SK-N-SH (cell line): ENCODE data around the gene ZNF606. TPM values are rescaled to one million over a fixed set of nuclear protein-coding genes. Genes with fewer than 3 reads are reported as not detected.

Source experiments
- CTCF ChIA-PET: fragments of 300-600, 350-600 bp; formaldehyde crosslinking; extraction: SDS; loops from one replicate; lab custom pipeline; 2021; lab: Yijun Ruan, JAX
- POLR2A ChIA-PET: fragments of 350-600 bp; sonication (Branson Sonifier 250); formaldehyde crosslinking; extraction: SDS; loops from one replicate; lab custom pipeline; 2020; ENCODE audit warnings: antibody characterized with exemption, inconsistent platforms; lab: Yijun Ruan, JAX
- DNase-seq: peaks from one replicate; pipeline ENCODE4 v3.0.0; 2012
- H2AFZ ChIP-seq: fragments of 200-600 bp; sonication (generic); 2 replicates; pipeline ENCODE4 v1.8.1; 2016; ENCODE audit warnings: antibody characterized with exemption, mild to moderate bottlenecking, low read depth
- H3F3A ChIP-seq: fragments of 200-600 bp; sonication (generic); replicated peaks from 2 replicates; pipeline ENCODE3; 2016; ENCODE audit warnings: antibody characterized with exemption, mild to moderate bottlenecking; ENCODE audit not compliant: insufficient read depth
- H3K27ac ChIP-seq, 2 experiments: fragments of 200-500 bp in 1 of 2; fragments of 200-600 bp in 1 of 2; sonication (Bioruptor generic) in 1 of 2; sonication (generic), shearing (Covaris generic) in 1 of 2; 2 replicates each; pipeline versions ENCODE4 v1.5.1 to v1.6.1; 2014 to 2016; ENCODE audit warnings: low read depth in 2 of 2, inconsistent platforms in 1 of 2, low read length in 1 of 2, mild to moderate bottlenecking in 1 of 2, mixed read lengths in 1 of 2
- H3K27me3 ChIP-seq: fragments of 200-600 bp; sonication (generic), shearing (Covaris generic); 2 replicates; pipeline ENCODE4 v1.6.1; 2016; ENCODE audit warnings: mixed run types; ENCODE audit not compliant: insufficient read depth
- H3K36me3 ChIP-seq, 2 experiments: fragments of 200-500 bp in 1 of 2; fragments of 200-600 bp in 1 of 2; sonication (Bioruptor generic) in 1 of 2; sonication (generic) in 1 of 2; replicated peaks in 1 of 2; 2 replicates each; pipeline versions ENCODE3 to v1.5.1; 2014 to 2016; ENCODE audit warnings: low read length in 1 of 2, mild to moderate bottlenecking in 1 of 2; ENCODE audit not compliant: insufficient read depth in 2 of 2, control insufficient read depth in 1 of 2
- H3K4me1 ChIP-seq, 2 experiments: fragments of 200-500 bp in 1 of 2; fragments of 200-600 bp in 1 of 2; sonication (Bioruptor generic) in 1 of 2; sonication (generic), shearing (Covaris generic) in 1 of 2; 2 replicates each; pipeline versions ENCODE4 v1.5.1 to v1.6.1; 2014 to 2016; ENCODE audit warnings: low read depth in 1 of 2, low read length in 1 of 2, mixed run types in 1 of 2; ENCODE audit not compliant: insufficient read depth in 2 of 2, control insufficient read depth in 1 of 2
- H3K4me2 ChIP-seq: fragments of 200-600 bp; sonication (generic), shearing (Covaris generic); 2 replicates; pipeline ENCODE4 v1.6.1; 2017; ENCODE audit warnings: mixed run types
- H3K4me3 ChIP-seq, 2 experiments: fragments of 200-500 bp in 1 of 2; fragments of 200-600 bp in 1 of 2; sonication (Bioruptor generic) in 1 of 2; sonication (generic), shearing (Covaris generic) in 1 of 2; 2 replicates each; pipeline versions ENCODE4 v1.5.1 to v1.8.1; 2014 to 2016; ENCODE audit warnings: low read depth in 2 of 2, inconsistent platforms in 1 of 2, low read length in 1 of 2, mild to moderate bottlenecking in 1 of 2, mixed read lengths in 1 of 2, moderate library complexity in 1 of 2
- H3K79me2 ChIP-seq: fragments of 200-600 bp; sonication (generic); 2 replicates; pipeline ENCODE4 v1.8.1; 2017; ENCODE audit warnings: mild to moderate bottlenecking; ENCODE audit not compliant: insufficient read depth
- H3K9ac ChIP-seq: fragments of 200-600 bp; sonication (generic); 2 replicates; pipeline ENCODE4 v1.6.1; 2017; ENCODE audit warnings: mixed run types
- H3K9me2 ChIP-seq: fragments of 200-600 bp; sonication (generic); 2 replicates; pipeline ENCODE4 v1.6.1; 2017; ENCODE audit warnings: mixed run types
- H3K9me3 ChIP-seq: fragments of 200-600 bp; sonication (generic); 2 replicates; pipeline ENCODE4 v1.6.1; 2017; ENCODE audit warnings: mixed run types, mild to moderate bottlenecking, moderate library complexity
- H4K20me1 ChIP-seq: fragments of 200-600 bp; sonication (generic); 2 replicates; pipeline ENCODE4 v1.6.1; 2017; ENCODE audit warnings: mild to moderate bottlenecking, mixed run types; ENCODE audit not compliant: insufficient read depth
- EP300 ChIP-seq, 2 experiments: IDR thresholded peaks; 2 replicates each; pipeline versions ENCODE4 v1.4.0 to v1.6.1; 2012; ENCODE audit warnings: borderline replicate concordance in 1 of 2, low read depth in 1 of 2, low read length in 1 of 2
- FOSL2 ChIP-seq: IDR thresholded peaks from 2 replicates; pipeline ENCODE4 v1.4.0; 2012; ENCODE audit warnings: low read depth, mild to moderate bottlenecking, moderate library complexity, borderline replicate concordance
- FOXM1 ChIP-seq: IDR thresholded peaks from 2 replicates; pipeline ENCODE4 v1.4.0; 2012; ENCODE audit warnings: low read depth, mild to moderate bottlenecking
- GABPA ChIP-seq: IDR thresholded peaks from 2 replicates; pipeline ENCODE4 v1.4.0; 2012; ENCODE audit warnings: low read depth, mild to moderate bottlenecking
- GATA2 ChIP-seq: sonication (generic); formaldehyde crosslinking; IDR thresholded peaks from 2 replicates; pipeline ENCODE4 v1.5.0; 2020; ENCODE audit warnings: mild to moderate bottlenecking, missing genetic modification reagents
- JUND ChIP-seq: IDR thresholded peaks from 2 replicates; pipeline ENCODE4 v1.4.0; 2012
- MEF2A ChIP-seq: IDR thresholded peaks from 2 replicates; pipeline ENCODE4 v1.4.0; 2012; ENCODE audit warnings: low read depth, borderline replicate concordance
- MXI1 ChIP-seq: IDR thresholded peaks from 2 replicates; pipeline ENCODE4 v1.6.1; 2012; ENCODE audit warnings: mild to moderate bottlenecking, low read depth, low read length, improper control_type of control experiment
- NRF1 ChIP-seq: IDR thresholded peaks from 2 replicates; pipeline ENCODE4 v1.6.1; 2012; ENCODE audit warnings: low read depth, mild to moderate bottlenecking, low read length
- POLR2AphosphoS5 ChIP-seq: IDR thresholded peaks from 2 replicates; pipeline ENCODE4 v1.6.1; 2012; ENCODE audit warnings: low read depth, low read length
- RFX5 ChIP-seq: IDR thresholded peaks from 2 replicates; pipeline ENCODE4 v1.6.1; 2012; ENCODE audit warnings: mild to moderate bottlenecking, improper control_type of control experiment, low read length
- SMC3 ChIP-seq: IDR thresholded peaks from 2 replicates; pipeline ENCODE4 v1.6.1; 2012; ENCODE audit warnings: low read depth, low read length, improper control_type of control experiment
- TAF1 ChIP-seq: IDR thresholded peaks from 2 replicates; pipeline ENCODE4 v1.6.1; 2012; ENCODE audit warnings: low read depth, mild to moderate bottlenecking, low read length, moderate library complexity, borderline replicate concordance
- WGBS: methylation state at CpG from one replicate; pipeline ENCODE4 v1.1.6; 2017; ENCODE audit warnings: low lambda C conversion rate; 5-methylcytosine and 5-hydroxymethylcytosine counted together
- polyA plus RNA-seq, 3 experiments: library from polyadenylated mRNA; depleted of rRNA; stranded (reverse); fragments of >200 nt; gene quantifications; 2 replicates each; pipeline ENCODE4 v1.2.3, GENCODE V29; 2012
- TF ChIP-seq, protein P1 (sequence below): IDR thresholded peaks from 2 replicates; pipeline ENCODE4 v1.4.0; 2012; ENCODE audit warnings: low read depth, borderline replicate concordance
- TF ChIP-seq, protein P2 (sequence below): IDR thresholded peaks from 2 replicates; pipeline ENCODE4; 2012

The ZNF606 gene
- polyA plus RNA-seq, 1 of the 3 experiments (the other 2 are of a cell fraction), result 2.9 TPM

DNA sequence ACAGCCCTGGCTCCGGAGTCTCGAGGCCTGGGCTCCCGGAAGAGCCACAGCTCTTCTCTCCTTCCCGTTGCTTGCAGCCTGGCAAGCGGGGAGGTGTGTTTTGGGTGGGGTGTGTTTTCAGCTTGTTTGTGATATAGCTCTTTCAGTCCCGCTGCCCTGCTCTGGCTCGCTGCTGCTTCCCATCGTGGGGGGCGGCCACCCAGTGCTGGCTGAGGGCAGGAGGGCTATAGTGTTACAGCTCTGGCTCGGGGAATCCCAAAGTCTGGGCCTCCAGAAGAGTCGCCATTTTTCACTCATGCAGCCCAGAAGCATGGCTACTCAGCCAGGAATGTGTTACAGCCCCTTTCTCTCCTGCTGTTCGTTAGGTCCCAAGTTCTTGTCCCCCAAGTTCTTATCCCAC, 52.9 kb downstream of the ZNF606 start:
- peaks cover 28% of the 10 kb centered on the region for H3K79me2 ChIP-seq
- H3K4me2 ChIP-seq, result no peak overlapping the region
- ChIA-PET POLR2A (no interaction called here), CTCF (no interaction called here)
- no peaks in the 10 kb centered on the region for H3K27me3 ChIP-seq
- H3K9me2 ChIP-seq, result no peaks in the 10 kb centered on the region
- 45% methylated on average over 12 of the region's 12 CpGs for WGBS
- H4K20me1 ChIP-seq, result no peaks in the 10 kb centered on the region
- TF ChIP-seq MXI1 (no peak), EP300 (IDR thresholded peaks at IDR 0.05; ENCODE audit: borderline replicate concordance in 1 of 2, low read depth in 1 of 2, low read length in 1 of 2) (no peak)
- H3K4me3 ChIP-seq, result no peak overlapping the region
- peaks cover 0 to 7% of the 10 kb centered on the region in 2 experiments; a peak in 3 of 4 replicates for H3K4me1 ChIP-seq
- no peak for DNase-seq
- H3K27ac ChIP-seq, result no peak overlapping the region
- H3K36me3 ChIP-seq, result no peaks in the 10 kb centered on the region
- H2AFZ ChIP-seq, result no peak overlapping the region
- H3K9me3 ChIP-seq, result no peaks in the 10 kb centered on the region
- no peak overlapping the region for H3K9ac ChIP-seq
- no peaks in the 10 kb centered on the region for H3F3A ChIP-seq

DNA sequence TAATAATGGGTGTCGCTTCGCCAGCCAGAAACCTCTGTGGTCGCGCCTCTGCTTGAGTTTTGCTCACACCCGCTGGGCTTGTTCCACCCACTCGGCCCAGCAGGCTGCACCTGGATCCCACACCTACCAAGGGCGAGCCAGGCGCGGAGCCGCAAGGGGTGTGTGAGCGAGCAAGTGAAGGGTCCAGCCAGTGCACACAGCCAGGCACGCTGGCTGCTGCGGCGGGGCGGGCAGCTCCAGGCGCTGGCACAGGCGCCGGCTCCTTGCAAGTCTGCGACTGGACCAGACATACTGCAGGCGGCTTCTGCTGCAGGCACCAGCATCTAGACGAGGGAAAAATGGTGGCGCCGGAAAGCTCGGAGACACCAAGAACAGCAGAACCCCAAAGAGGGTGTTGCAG, 53.3 kb downstream of the ZNF606 start:
- H3K27me3 ChIP-seq, result no peaks in the 10 kb centered on the region
- no peak overlapping the region for H3K4me3 ChIP-seq
- H4K20me1 ChIP-seq, result no peaks in the 10 kb centered on the region
- H3K79me2 ChIP-seq, result peaks cover 32% of the 10 kb centered on the region
- H3F3A ChIP-seq, result no peaks in the 10 kb centered on the region
- H3K36me3 ChIP-seq, result peaks cover 0 to 3% of the 10 kb centered on the region in 2 experiments
- H3K9me2 ChIP-seq, result no peaks in the 10 kb centered on the region
- H3K9ac ChIP-seq, result no peak overlapping the region
- peaks cover 0 to 7% of the 10 kb centered on the region in 2 experiments; a peak in 3 of 4 replicates for H3K4me1 ChIP-seq
- TF ChIP-seq NRF1, result no peak
- TF ChIP-seq, protein P1, sequence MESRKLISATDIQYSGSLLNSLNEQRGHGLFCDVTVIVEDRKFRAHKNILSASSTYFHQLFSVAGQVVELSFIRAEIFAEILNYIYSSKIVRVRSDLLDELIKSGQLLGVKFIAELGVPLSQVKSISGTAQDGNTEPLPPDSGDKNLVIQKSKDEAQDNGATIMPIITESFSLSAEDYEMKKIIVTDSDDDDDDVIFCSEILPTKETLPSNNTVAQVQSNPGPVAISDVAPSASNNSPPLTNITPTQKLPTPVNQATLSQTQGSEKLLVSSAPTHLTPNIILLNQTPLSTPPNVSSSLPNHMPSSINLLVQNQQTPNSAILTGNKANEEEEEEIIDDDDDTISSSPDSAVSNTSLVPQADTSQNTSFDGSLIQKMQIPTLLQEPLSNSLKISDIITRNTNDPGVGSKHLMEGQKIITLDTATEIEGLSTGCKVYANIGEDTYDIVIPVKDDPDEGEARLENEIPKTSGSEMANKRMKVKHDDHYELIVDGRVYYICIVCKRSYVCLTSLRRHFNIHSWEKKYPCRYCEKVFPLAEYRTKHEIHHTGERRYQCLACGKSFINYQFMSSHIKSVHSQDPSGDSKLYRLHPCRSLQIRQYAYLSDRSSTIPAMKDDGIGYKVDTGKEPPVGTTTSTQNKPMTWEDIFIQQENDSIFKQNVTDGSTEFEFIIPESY, result no peak
- ChIA-PET POLR2A (no interaction called here), CTCF (no interaction called here)
- H3K9me3 ChIP-seq, result no peaks in the 10 kb centered on the region
- H3K4me2 ChIP-seq, result no peak overlapping the region
- 79% methylated on average over 15 of the region's 24 CpGs for WGBS
- DNase-seq, result no peak
- no peak overlapping the region for H3K27ac ChIP-seq
- H2AFZ ChIP-seq, result no peak overlapping the region

DNA sequence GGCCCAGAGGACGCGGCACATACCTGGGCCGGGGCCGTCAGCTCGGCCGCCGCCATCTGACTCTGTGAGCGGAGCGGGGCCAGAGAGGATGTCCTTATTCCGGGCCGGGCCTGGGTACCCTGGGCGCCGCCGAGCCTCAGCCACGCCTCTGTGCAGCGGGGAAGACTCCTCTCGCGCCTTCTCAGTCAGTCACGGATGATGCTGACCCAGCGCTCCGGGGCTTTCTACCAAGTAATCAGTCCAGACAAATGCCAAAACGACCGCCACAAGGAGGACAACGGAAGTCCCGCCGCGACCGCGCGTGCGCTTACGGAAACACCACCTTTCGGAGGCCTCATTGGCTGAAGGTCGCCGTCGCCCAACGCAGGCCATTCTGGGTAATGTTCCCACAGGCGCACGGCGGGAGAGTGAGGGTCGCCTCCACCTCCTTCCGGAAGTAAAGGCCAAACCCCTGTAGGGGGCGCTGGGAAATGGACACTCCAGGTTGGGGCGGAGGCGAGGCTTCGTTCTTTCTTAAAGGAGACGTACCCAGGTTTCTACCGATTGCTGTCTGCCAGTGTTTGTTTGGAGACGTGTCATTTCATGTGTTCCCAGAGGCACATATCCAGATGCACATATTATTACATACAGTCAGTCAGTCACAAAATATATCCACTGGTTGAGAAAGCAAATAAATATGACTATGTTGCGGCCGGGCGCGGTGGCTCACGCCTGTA, 55.0 kb downstream of the ZNF606 start, which contains the start of gene ZNF256:
ZNF256 (minus strand) TSS at position 288 of the 716 bp plus-strand sequence; CDS start at position 56, 232 bp downstream.
- peak; percentile 97 for DNase-seq
- Histone ChIP-seq H3F3A (no peaks in the 10 kb centered on the region), H3K4me2 (peak within 1 kb of the TSS; percentile 94), H3K27me3 (no peaks in the 10 kb centered on the region), H4K20me1 (no peaks in the 10 kb centered on the region), H3K4me1 (peaks cover 0 to 7% of the 10 kb centered on the region in 2 experiments; a peak in 3 of 4 replicates), H3K9me3 (no peaks in the 10 kb centered on the region), H2AFZ (peak within 1 kb of the TSS; percentile 98), H3K36me3 (peaks cover 14 to 15% of the 10 kb centered on the region in 2 experiments), H3K9ac (peak within 1 kb of the TSS; percentile 81), H3K27ac (peak within 1 kb of the TSS; percentile 53 to 64; a peak in 2 of 4 replicates), H3K4me3 (peak within 1 kb of the TSS; percentile 88 to 97), H3K79me2 (peaks cover 49% of the 10 kb centered on the region), H3K9me2 (no peaks in the 10 kb centered on the region)
- WGBS, result 14% methylated on average over 32 of the region's 54 CpGs
- POLR2A ChIA-PET, result no interaction called here
- CTCF ChIA-PET, result no interaction called here
- TF ChIP-seq JUND, result no peak
- TF ChIP-seq TAF1, result no peak
- TF ChIP-seq FOSL2, result no peak
- TF ChIP-seq, protein P2, sequence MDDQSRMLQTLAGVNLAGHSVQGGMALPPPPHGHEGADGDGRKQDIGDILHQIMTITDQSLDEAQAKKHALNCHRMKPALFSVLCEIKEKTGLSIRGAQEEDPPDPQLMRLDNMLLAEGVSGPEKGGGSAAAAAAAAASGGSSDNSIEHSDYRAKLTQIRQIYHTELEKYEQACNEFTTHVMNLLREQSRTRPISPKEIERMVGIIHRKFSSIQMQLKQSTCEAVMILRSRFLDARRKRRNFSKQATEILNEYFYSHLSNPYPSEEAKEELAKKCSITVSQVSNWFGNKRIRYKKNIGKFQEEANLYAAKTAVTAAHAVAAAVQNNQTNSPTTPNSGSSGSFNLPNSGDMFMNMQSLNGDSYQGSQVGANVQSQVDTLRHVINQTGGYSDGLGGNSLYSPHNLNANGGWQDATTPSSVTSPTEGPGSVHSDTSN, result peak; percentile 18; the same call in 1 of the 2 replicates
- no peak for TF ChIP-seq FOXM1
- TF ChIP-seq GATA2, result no peak
- TF ChIP-seq GABPA, result peak; percentile 86
- TF ChIP-seq RFX5, result 0 out of 2 replicates have a peak, but pooled peaks have one; percentile 32
- TF ChIP-seq, protein P1, result no peak
- TF ChIP-seq MEF2A, result no peak
- TF ChIP-seq SMC3, result 0 out of 2 replicates have a peak, but pooled peaks have one; percentile 3
- TF ChIP-seq POLR2AphosphoS5, result peak; percentile 35; the same call in 1 of the 2 replicates
- TF ChIP-seq EP300 (IDR thresholded peaks at IDR 0.05; ENCODE audit: borderline replicate concordance in 1 of 2, low read depth in 1 of 2, low read length in 1 of 2), result no peak
